ENCODE measurements around the gene ZCWPW1.

Gene ZCWPW1

GRCh38 chr7:100358027-100358856 lies 70.3 kb downstream of the ZCWPW1 start, which contains the start of gene PILRB:
Gene PILRB (plus strand): TSS chr7:100358117. CDS start chr7:100358303, 186 bp downstream.
- H4K20me1 ChIP-seq (ENCODE audit: low read depth, low read length), result no peaks in the 10 kb centered on the region
- no peak within 1 kb of the TSS for H3K27ac ChIP-seq (ENCODE audit: low read depth, low read length)
- H3K9ac ChIP-seq (ENCODE audit: low read length), result no peak within 1 kb of the TSS
- H3K4me2 ChIP-seq (ENCODE audit: low read depth, low read length, poor library complexity, severe bottlenecking), result no peak within 1 kb of the TSS
- H3K9me3 ChIP-seq (ENCODE audit: insufficient read depth, low read length), result no peaks in the 10 kb centered on the region
- H3K27me3 ChIP-seq (ENCODE audit: low read length), result no peaks in the 10 kb centered on the region
- no peak within 1 kb of the TSS for H2AFZ ChIP-seq (ENCODE audit: low read depth, low read length, severe bottlenecking)
- H3K36me3 ChIP-seq (ENCODE audit: low read length), result peaks cover 27% of the 10 kb centered on the region; the same call in 1 of the 2 replicates
- no peak within 1 kb of the TSS for H3K4me3 ChIP-seq (ENCODE audit: insufficient read depth, low read length, poor library complexity, severe bottlenecking)
- no peaks in the 10 kb centered on the region for H3K79me2 ChIP-seq (ENCODE audit: insufficient read depth, low read length)
- peaks cover 8% of the 10 kb centered on the region; the same call in 1 of the 2 replicates for H3F3A ChIP-seq (ENCODE audit: insufficient read depth)
- TF ChIP-seq, protein P1, sequence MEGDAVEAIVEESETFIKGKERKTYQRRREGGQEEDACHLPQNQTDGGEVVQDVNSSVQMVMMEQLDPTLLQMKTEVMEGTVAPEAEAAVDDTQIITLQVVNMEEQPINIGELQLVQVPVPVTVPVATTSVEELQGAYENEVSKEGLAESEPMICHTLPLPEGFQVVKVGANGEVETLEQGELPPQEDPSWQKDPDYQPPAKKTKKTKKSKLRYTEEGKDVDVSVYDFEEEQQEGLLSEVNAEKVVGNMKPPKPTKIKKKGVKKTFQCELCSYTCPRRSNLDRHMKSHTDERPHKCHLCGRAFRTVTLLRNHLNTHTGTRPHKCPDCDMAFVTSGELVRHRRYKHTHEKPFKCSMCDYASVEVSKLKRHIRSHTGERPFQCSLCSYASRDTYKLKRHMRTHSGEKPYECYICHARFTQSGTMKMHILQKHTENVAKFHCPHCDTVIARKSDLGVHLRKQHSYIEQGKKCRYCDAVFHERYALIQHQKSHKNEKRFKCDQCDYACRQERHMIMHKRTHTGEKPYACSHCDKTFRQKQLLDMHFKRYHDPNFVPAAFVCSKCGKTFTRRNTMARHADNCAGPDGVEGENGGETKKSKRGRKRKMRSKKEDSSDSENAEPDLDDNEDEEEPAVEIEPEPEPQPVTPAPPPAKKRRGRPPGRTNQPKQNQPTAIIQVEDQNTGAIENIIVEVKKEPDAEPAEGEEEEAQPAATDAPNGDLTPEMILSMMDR (IDR thresholded peaks at IDR 0.05; ENCODE audit: insufficient read depth, low read length, poor library complexity, severe bottlenecking), result peak; percentile 20
- no peak for TF ChIP-seq EZH2phosphoT487 (conservative IDR thresholded peaks at IDR 0.05; ENCODE audit: low read length)
- H3K9me2 ChIP-seq (replicated peaks; ENCODE audit: insufficient read depth, low read length), result no peaks in the 10 kb centered on the region

DNA sequence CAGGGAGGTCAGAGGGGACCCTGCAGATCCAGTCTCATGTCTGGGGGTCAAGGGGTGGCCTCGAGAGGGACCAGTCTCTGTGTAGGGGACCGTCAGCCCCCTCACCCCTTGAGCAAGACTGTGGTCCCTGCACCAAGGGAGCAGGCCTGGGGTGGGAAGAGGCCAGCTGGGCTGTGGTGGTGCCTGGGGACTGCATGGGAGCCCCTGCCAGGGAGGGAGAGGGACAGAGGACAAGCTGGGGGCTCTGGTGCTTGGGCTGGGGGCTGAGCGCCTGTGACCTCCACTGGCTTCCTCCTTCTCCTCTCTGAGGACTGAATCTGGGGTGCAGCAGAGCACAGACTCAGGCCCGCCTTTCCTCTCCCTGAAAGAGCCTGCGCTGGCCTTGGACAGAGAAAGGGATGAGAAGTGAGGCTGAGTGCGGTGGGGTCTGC lies 71.4 kb downstream of the ZCWPW1 start:
- Histone ChIP-seq H3K27me3 (ENCODE audit: low read length) (no peaks in the 10 kb centered on the region), H4K20me1 (ENCODE audit: low read depth, low read length) (no peaks in the 10 kb centered on the region), H3K27ac (ENCODE audit: low read depth, low read length) (no peak overlapping the region), H3K9ac (ENCODE audit: low read length) (no peak overlapping the region), H3K9me2 (replicated peaks; ENCODE audit: insufficient read depth, low read length) (no peaks in the 10 kb centered on the region), H3K4me2 (ENCODE audit: low read depth, low read length, poor library complexity, severe bottlenecking) (no peak overlapping the region), H3K4me3 (ENCODE audit: insufficient read depth, low read length, poor library complexity, severe bottlenecking) (no peak overlapping the region), H3K79me2 (ENCODE audit: insufficient read depth, low read length) (no peaks in the 10 kb centered on the region), H3K9me3 (ENCODE audit: insufficient read depth, low read length) (no peaks in the 10 kb centered on the region), H2AFZ (ENCODE audit: low read depth, low read length, severe bottlenecking) (no peak overlapping the region), H3F3A (ENCODE audit: insufficient read depth) (0 out of 2 replicates have a peak, but pooled peaks cover 2% of the 10 kb centered on the region), H3K36me3 (ENCODE audit: low read length) (peaks cover 19% of the 10 kb centered on the region; the same call in 1 of the 2 replicates)
- TF ChIP-seq, protein P1 (IDR thresholded peaks at IDR 0.05; ENCODE audit: insufficient read depth, low read length, poor library complexity, severe bottlenecking), result no peak
- no peak for TF ChIP-seq EZH2phosphoT487 (conservative IDR thresholded peaks at IDR 0.05; ENCODE audit: low read length)

DNA sequence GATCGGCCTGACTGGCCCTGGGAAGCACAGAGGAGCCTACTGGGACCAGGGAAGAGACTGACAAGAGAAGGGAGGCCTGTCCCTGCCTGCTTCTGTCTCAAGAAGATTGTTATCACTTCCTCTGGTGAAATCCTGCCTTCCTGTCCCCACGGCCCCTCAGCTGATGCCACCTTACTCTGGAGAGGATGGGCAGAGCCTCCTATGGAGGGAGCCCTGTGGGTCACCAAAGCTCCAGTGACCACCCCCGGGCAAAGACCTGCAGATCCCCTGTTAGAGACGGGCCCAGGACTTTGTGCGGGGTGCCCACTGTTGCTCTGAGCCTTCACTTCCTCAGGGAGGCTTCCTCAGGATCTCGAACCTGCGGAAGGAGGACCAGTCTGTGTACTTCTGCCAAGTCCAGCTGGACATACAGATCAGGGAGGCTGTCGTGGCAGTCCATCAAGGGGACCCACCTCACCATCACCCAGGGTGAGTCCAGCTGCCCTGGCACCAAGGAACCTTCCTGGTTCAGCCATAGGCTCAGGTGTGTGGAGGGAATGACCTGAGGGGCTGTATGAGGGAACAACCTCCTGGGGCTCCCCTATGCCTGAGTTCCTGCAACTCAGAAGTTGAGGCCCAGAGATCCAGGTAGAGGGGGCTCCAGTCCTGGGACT lies 72.0 kb downstream of the ZCWPW1 start:
- Histone ChIP-seq H3K4me2 (ENCODE audit: low read depth, low read length, poor library complexity, severe bottlenecking) (no peak overlapping the region), H3K9me2 (replicated peaks; ENCODE audit: insufficient read depth, low read length) (no peaks in the 10 kb centered on the region), H3K9me3 (ENCODE audit: insufficient read depth, low read length) (no peaks in the 10 kb centered on the region), H3K9ac (ENCODE audit: low read length) (no peak overlapping the region), H3K27me3 (ENCODE audit: low read length) (no peaks in the 10 kb centered on the region), H3K79me2 (ENCODE audit: insufficient read depth, low read length) (no peaks in the 10 kb centered on the region), H3K27ac (ENCODE audit: low read depth, low read length) (no peak overlapping the region), H3K4me3 (ENCODE audit: insufficient read depth, low read length, poor library complexity, severe bottlenecking) (no peak overlapping the region), H3F3A (ENCODE audit: insufficient read depth) (no peaks in the 10 kb centered on the region), H2AFZ (ENCODE audit: low read depth, low read length, severe bottlenecking) (no peak overlapping the region), H4K20me1 (ENCODE audit: low read depth, low read length) (no peaks in the 10 kb centered on the region), H3K36me3 (ENCODE audit: low read length) (peaks cover 13% of the 10 kb centered on the region; the same call in 1 of the 2 replicates)
- TF ChIP-seq, protein P1 (IDR thresholded peaks at IDR 0.05; ENCODE audit: insufficient read depth, low read length, poor library complexity, severe bottlenecking), result no peak
- no peak for TF ChIP-seq EZH2phosphoT487 (conservative IDR thresholded peaks at IDR 0.05; ENCODE audit: low read length)
